Superior temporal gyrus (tissue), 1 donor: Measurements from ENCODE around the gene GAB4.
"Not testable (repeated sequence)": the region's sequence is repeated elsewhere in the genome, so short reads cannot be mapped to it uniquely, and the experiment has no call there.

ENCODE experiments used
- DNase-seq: peaks from one replicate; pipeline ENCODE4 v3.0.0-alpha.2; 2016; ENCODE audit errors: extremely low spot score

The GAB4 gene

DNA sequence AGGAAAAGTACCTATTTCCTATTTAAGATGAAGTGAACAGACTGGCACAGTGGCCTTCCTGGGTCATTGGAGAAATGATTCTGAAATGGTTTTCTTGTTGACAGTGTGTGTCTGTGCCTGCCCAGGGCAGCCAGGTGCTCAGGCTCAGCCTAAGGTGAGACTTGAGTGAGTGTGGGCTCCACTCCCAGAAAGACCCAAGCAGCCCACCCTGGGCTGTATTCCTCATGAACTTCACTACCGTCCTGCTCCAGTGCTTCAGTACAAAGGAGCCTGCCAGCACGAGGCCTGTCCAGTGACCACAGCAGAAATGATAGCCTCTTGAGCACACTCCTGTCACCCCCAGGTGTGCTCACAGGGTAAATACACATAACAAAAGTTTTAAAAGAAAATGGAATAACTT, 49.5 kb downstream of the GAB4 start:
- DNase-seq: no peak

DNA sequence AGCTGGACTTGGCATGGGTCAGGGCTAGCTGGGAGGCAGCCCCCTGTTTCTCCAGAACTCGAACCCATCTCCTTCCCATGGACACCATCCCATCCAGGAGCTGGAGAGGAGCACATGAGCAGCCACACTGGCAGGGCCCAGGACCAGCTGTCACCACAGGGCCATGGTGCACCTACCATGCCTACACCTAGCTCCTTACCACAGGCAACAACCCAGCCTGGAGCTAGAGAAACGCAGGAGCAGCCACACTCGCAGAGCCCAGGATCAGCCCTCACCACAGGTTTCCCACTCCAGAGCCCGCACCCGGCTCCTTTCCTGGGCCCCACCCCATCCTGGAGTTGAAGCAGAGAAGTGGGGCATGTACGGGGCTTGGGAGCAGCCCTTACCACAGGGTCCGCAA, 50.2 kb downstream of the GAB4 start:
- DNase-seq: no peak

- DNase-seq: no peak
Observed at GRCh38 chr22:16956290-16956689, 51.7 kb downstream of the GAB4 start.

GRCh38 chr22:16955678-16956210, 52.3 kb downstream of the GAB4 start:
- DNase-seq: no peak

DNA sequence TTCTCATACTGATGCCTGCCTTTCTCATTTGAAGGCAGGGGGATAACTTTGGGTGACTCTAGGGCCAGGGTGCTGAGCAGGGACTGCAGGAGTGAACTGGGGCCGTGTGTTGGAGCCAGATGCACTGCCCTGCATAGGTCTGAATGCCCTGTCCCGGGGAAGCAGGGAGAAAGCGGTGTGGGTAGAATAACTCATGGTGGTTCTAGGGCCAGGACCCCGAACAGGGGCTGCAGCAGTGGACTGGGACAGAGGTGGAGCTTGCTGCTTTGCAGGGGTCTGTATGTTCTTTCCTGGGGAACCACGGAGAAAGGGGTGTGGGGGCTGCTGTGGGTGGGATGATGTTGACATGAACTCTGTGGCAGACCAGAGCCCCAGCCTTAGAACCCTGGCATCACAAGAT, 52.9 kb downstream of the GAB4 start:
- DNase-seq: no peak

- DNase-seq: no peak
Observed at GRCh38 chr22:16954060-16954403, 54.0 kb downstream of the GAB4 start.

GRCh38 chr22:16953206-16954059, 54.6 kb downstream of the GAB4 start:
- no peak for DNase-seq

DNA sequence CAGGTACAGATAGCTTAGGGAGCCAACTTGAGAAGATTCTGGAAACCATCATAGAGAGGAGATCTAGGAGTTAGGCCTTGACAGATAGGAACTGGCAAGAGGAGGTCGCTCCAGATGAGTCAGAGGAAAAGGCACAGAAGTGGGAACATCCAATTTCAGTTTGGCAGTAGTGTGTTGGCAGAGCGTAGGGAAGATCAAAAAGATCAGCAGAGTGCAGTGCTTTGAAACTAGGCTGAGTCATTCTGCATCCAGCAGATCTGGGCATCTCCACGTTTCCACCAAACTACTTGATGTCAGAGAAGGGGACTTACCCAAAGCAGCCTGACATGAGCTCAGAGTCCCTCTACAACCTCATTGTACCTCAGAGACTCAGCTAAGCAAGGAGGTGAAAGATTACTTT, 58.5 kb downstream of the GAB4 start:
- no peak for DNase-seq

GRCh38 chr22:16937811-16938210, 70.2 kb downstream of the GAB4 start:
- DNase-seq: no peak

DNA sequence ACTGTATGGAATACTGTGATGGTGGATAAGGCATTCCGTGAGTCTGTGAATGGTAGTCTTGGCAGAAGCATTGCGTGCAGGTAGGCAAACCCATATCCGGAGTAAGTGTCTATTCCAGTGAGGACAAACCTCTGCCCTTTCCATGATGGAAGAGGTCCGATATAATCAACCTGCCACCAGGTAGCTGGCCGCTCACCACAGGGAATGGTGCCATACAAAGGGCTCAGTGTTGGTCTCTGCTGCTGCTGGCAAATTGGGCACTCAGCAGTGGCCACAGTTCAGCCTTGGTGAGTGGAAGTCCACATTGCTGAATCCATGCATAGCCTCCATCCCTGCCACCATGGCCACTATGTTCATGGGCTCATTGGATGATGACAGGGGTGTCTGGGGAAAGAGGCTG, 70.8 kb downstream of the GAB4 start:
- DNase-seq: not testable (repeated sequence)

GRCh38 chr22:16936625-16937024, 71.4 kb downstream of the GAB4 start:
- DNase-seq: peak; percentile 17

DNA sequence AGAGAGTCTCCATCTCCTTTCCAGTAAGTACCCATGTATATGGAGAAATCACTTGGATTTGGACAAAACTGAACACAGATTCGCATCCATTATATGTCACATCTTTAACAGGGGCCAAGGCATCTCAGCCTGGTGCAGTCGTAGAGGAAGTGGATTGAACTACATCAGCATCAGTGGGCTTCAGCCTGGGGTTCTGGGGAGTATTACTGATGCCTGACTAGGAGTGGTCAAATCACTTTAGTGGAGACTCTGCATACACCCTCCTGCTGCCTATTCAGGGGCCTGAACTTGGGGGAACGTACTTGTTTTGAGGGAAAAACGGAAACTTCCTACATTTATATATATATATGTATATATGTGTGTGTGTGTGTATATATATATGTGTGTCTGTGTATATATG, 72.8 kb downstream of the GAB4 start:
- DNase-seq: no peak

GRCh38 chr22:16933291-16934282, 74.4 kb downstream of the GAB4 start:
- no peak for DNase-seq

DNA sequence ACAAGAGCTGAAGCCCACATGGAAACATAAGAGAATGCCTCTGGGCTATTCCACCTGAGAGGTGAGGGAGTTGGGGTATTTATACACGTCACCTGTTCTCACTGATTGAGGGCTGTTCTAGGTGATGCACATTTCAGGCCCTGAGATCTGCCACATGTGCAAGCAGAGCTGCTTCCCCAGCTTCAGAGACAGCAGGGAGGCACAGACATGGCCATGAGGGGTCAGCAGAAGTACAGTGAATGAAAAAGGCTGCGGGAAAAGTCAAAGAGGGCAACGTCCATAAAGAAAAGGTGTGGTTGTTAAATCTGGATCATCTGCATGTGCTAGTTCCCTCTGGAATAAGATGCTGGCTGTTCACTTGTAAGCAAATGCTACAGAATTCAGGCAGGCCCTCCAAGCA, 75.4 kb downstream of the GAB4 start:
- DNase-seq: peak; percentile 46

DNA sequence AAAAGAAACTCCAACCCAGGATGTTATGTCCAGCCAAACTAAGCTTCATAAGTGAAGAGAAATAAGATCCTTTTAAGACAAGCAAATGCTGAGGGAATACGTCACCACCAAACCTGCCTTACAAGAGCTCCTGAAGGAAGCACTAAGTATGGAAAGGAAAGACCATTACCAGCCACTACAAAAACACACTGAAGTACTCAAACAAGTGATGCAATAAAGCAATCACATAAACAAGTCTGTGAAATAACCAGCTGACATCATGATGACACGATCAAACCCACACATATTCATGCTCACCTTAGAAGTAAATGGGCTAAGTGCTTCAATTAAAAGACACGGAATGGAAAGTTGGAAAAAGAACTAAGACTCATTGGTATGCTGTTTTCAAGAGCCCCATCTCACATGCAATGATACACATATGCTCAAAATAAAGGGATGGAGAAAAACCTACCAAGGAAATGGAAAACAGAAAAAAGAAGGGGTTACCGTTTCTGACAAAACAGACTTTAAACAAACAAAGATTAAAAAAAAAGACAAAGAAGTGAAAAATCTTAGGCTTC, 82.5 kb downstream of the GAB4 start:
- DNase-seq: no peak

GRCh38 chr22:16922706-16923105, 85.3 kb downstream of the GAB4 start:
- DNase-seq: no peak

DNA sequence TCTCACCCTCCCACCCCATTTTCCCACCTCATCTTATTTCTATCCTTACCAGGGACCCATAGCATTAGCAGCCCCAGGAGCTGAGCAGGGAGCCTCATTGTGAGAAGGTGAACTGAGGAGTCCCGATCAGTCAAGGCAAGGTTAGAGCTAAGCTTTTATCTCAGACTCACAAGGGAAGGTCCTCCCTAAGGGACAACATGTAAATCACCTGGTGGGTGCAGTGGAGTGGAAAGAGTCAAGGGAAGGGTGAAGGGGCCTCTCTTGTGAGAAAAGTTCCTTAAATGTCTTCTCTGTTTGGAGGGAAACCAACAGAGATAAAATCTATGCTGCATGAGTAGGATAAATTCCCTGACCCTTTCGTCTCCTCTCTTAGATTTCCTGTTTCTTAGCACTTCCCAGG, 85.9 kb downstream of the GAB4 start:
- DNase-seq: no peak

GRCh38 chr22:16917144-16918003, 90.6 kb downstream of the GAB4 start:
- peak; percentile 86 for DNase-seq

DNA sequence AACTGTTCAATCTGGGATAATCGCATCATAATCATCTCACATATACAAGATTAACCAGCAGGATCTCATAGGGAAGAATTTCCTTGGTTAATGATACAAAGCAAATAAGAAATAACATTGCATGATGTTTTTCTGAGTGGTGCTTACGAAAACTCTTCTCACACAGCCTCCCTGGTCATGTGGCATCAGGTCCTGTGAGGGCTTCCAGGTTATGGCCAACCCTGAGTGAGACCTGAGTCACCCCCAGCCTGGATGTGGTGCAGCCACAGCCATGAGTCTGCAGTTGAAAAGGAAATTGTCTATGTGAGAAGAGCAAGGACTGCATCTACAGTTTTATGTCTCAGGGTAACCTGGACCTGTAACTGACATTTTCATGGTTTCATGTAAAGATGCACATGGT, 92.3 kb downstream of the GAB4 start:
- DNase-seq: no peak

DNA sequence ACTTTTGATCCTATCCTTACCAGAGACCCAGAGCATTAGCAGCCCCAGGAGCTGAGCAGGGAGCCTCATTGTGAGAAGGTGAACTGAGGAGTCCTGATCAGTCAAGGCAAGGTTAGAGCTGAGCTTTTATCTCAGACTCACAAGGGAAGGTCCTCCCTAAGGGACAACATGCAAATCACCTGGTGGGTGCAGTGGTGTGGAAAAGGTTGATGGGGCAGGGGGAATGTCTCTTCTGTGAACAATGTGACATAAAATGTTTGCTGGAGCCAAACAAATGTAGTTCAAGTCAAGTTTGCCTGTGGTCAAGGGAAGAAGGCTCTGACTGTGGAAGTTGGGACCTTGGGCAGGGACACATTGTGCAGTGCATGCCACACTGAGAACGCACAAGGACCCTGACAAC, 93.1 kb downstream of the GAB4 start:
- DNase-seq: not testable (repeated sequence)

DNA sequence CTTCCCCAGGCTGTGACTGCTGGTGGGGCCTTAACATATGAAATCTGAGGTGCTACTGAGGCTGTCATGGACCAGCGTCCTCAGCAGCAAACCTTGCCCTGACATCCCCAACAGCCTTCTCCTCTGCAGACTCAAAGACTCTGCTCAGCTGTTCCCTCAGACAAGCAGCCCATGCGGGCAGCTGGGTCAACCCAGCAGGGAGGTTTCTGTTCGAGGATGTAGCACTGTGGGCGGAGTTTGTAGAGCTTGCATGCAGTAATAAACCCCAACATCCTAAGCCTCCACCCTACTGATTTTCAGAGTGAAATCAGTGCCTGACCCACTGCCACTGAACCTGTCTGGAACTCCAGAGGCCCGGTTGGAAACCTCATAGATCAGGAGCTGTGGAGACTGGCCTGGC, 94.0 kb downstream of the GAB4 start:
- no peak for DNase-seq
